K562 (cell line): ENCODE data around the gene OMP. TPM values are rescaled to one million over a fixed set of nuclear protein-coding genes. Genes with fewer than 3 reads are reported as not detected.

Experiments
- HDAC1 ChIP-seq, 2 experiments: fragments of 450-650 bp; IDR thresholded peaks; 2 replicates each; pipeline ENCODE4 v1.6.1; 2016 to 2017; ENCODE audit warnings: inconsistent platforms in 1 of 2, mild to moderate bottlenecking in 1 of 2, moderate library complexity in 1 of 2
- HDAC2 ChIP-seq: fragments of 450-650 bp; IDR thresholded peaks from 2 replicates; pipeline ENCODE4 v1.6.1; 2016; ENCODE audit warnings: mild to moderate bottlenecking
- KLF6 ChIP-seq: fragments of 250-450 bp; sonication (Bioruptor Pico); IDR thresholded peaks from 2 replicates; pipeline ENCODE4 v1.4.0; 2020; ENCODE audit warnings: mild to moderate bottlenecking, moderate library complexity, borderline replicate concordance
- NFYB ChIP-seq: IDR thresholded peaks from 2 replicates; pipeline ENCODE4 v1.6.1; 2011; ENCODE audit warnings: mild to moderate bottlenecking, moderate library complexity; ENCODE audit not compliant: insufficient read length; ENCODE audit errors: extremely low read depth
- NONO ChIP-seq, 2 experiments: fragments of 200-400 bp in 1 of 2; fragments of 450-650 bp in 1 of 2; formaldehyde crosslinking in 1 of 2; IDR thresholded peaks; 2 replicates each; pipeline ENCODE4 v1.6.1; 2017; ENCODE audit warnings: low read depth in 2 of 2, mild to moderate bottlenecking in 2 of 2, moderate library complexity in 2 of 2, low read length in 1 of 2
- PCBP1 ChIP-seq: fragments of 200-400 bp; formaldehyde crosslinking; IDR thresholded peaks from 2 replicates; pipeline ENCODE4 v1.6.1; 2018; ENCODE audit warnings: mild to moderate bottlenecking, low read depth, low read length; ENCODE audit not compliant: poor library complexity, severe bottlenecking
- RAD51 ChIP-seq: fragments of 450-650 bp; IDR thresholded peaks from 2 replicates; pipeline ENCODE4 v1.7.1; 2016; ENCODE audit warnings: low read depth, mild to moderate bottlenecking, borderline replicate concordance
- RCOR1 ChIP-seq, 2 experiments: IDR thresholded peaks; 2 replicates each; pipeline ENCODE4 v1.6.1; 2012; ENCODE audit warnings: low read depth in 2 of 2, low read length in 2 of 2, borderline replicate concordance in 1 of 2, improper control_type of control experiment in 1 of 2
- RFX5 ChIP-seq: IDR thresholded peaks from 2 replicates; pipeline ENCODE4 v1.6.1; 2011; ENCODE audit warnings: low read depth, mild to moderate bottlenecking, improper control_type of control experiment, low read length
- SLC30A9 ChIP-seq: fragments of 250-450 bp; sonication (Bioruptor Pico); IDR thresholded peaks from 2 replicates; pipeline ENCODE4 v1.8.0; 2022; ENCODE audit warnings: mild to moderate bottlenecking, moderate library complexity
- ZKSCAN3 ChIP-seq: fragments of 250-450 bp; sonication (Bioruptor Pico); IDR thresholded peaks from 2 replicates; pipeline ENCODE4 v1.4.0; 2020
- ZNF41 ChIP-seq: fragments of 250-450 bp; sonication (Bioruptor Pico); conservative IDR thresholded peaks from 2 replicates; pipeline ENCODE4 v1.4.0; 2020; ENCODE audit warnings: mild to moderate bottlenecking
- ZNF778 ChIP-seq: fragments of 450-650 bp; formaldehyde crosslinking; IDR thresholded peaks from 2 replicates; pipeline ENCODE4 v1.4.0; 2020; ENCODE audit warnings: mild to moderate bottlenecking, moderate library complexity
- ZZZ3 ChIP-seq: fragments of 450-650 bp; IDR thresholded peaks from 2 replicates; pipeline ENCODE4 v1.6.1; 2016; ENCODE audit warnings: antibody characterized with exemption, mild to moderate bottlenecking, moderate library complexity
- polyA plus RNA-seq, 8 experiments: library from polyadenylated mRNA; depleted of rRNA in 4 of 8; stranded (reverse) in 5 of 8; unstranded in 3 of 8; fragments of >200 nt; fragmentation: Nextera tagmentation in 2 of 8; fragmentation: Illumina TruSeq in 1 of 8; extraction: Ambion mirVana in 2 of 8; extraction: Trizol in 1 of 8; gene quantifications; 2 replicates each; pipeline versions ENCODE4 v1.2.1 to v1.2.3, GENCODE V29; 2011 to 2014; ENCODE audit warnings: inconsistent platforms in 1 of 8, missing spikeins in 1 of 8
- total RNA-seq, 7 experiments: library from RNA; depleted of rRNA in 6 of 7; stranded (reverse); fragments of >200 nt in 6 of 7; fragmentation: Illumina TruSeq in 2 of 7; extraction: Trizol in 2 of 7; gene quantifications; 2 replicates each; pipeline versions ENCODE4 v1.2.1 to v1.2.3, GENCODE V29; 2011 to 2021; ENCODE audit warnings: low replicate concordance in 1 of 7
- TF ChIP-seq, protein P1 (sequence below): fragments of 450-650 bp; IDR thresholded peaks from one replicate; pipeline ENCODE4 v1.6.1; 2018; ENCODE audit warnings: mild to moderate bottlenecking, moderate library complexity; ENCODE audit not compliant: partially characterized antibody
- TF ChIP-seq, protein P2 (sequence below): fragments of 250-450 bp; sonication (Bioruptor Pico); IDR thresholded peaks from 2 replicates; pipeline ENCODE4 v1.4.0; 2020
- TF ChIP-seq, protein P3 (sequence below): fragments of 450-650 bp; IDR thresholded peaks from 2 replicates; pipeline ENCODE4 v1.6.1; 2018; ENCODE audit not compliant: partially characterized antibody
- TF ChIP-seq, protein P4 (sequence below), 2 experiments: fragments of 250-450 bp in 1 of 2; fragments of 450-650 bp in 1 of 2; sonication (Bioruptor Pico) in 1 of 2; IDR thresholded peaks; 2 replicates each; pipeline versions ENCODE4 v1.6.1 to v1.8.0; 2016 to 2021; ENCODE audit warnings: mild to moderate bottlenecking in 2 of 2, moderate library complexity in 2 of 2, missing compliant biosample characterization in 1 of 2, missing genetic modification characterization in 1 of 2
- TF ChIP-seq, protein P5 (sequence below): sonication (generic); formaldehyde crosslinking; IDR thresholded peaks from 2 replicates; pipeline ENCODE4 v1.8.1; 2022; ENCODE audit warnings: missing genetic modification reagents

OMP gene
- total and polyA plus RNA-seq, 9 of the 15 experiments (the other 6 are each of a cell fraction or from before 2014, with no cell fraction given): not detected

DNA sequence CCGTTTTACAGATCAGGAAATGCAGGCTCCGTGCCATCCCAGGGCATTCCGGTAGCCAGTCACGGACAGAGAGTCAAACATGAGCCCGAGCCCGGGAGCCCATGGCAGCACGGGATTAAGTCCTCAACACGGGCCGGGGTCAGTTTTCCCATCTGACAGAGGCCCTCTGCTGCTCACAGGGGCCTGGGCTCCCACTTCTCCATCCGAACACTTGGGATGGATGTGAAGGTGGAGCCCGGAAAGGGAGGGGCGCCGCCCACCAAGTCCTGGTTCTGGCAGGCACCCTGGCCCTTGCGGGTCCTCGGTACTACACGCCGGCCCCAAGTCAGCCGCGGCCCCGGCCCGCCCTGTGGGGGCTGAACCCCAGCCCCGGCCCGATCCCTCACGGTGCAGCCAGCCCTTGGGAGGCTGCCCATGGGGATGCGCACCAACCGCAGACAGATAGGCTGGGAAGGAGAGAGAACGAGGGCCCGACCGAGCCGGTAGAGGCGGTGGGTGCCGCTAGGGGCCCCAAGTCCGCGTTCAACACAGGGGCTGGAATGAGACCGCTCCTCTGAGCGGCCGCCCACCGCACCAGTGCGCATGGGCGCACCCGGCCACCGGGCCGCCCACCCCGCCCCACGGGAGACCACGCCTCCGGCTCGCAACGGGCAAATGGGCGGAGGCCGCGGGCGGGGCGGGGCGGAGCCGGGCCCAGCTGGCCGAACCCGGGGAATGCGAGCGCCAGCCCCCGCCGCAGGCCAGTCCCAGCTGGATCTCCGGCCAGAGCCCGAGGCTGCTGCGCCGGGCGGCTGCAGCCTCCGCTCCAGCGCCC is 36.2 kb upstream of the OMP start, which contains the start of gene CAPN5 (continued):
- TF ChIP-seq, protein P1, sequence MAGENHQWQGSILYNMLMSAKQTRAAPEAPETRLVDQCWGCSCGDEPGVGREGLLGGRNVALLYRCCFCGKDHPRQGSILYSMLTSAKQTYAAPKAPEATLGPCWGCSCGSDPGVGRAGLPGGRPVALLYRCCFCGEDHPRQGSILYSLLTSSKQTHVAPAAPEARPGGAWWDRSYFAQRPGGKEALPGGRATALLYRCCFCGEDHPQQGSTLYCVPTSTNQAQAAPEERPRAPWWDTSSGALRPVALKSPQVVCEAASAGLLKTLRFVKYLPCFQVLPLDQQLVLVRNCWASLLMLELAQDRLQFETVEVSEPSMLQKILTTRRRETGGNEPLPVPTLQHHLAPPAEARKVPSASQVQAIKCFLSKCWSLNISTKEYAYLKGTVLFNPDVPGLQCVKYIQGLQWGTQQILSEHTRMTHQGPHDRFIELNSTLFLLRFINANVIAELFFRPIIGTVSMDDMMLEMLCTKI: no peak
- TF ChIP-seq HDAC1 (IDR thresholded peaks at IDR 0.05) (no peak), ZKSCAN3 (CRISPR knock-in tag) (no peak), ZNF41 (CRISPR knock-in tag) (0 out of 2 replicates have a peak, but pooled peaks have one; percentile 15), KLF6 (no peak), NFYB (no peak), ZNF778 (CRISPR knock-in tag) (no peak), RCOR1 (IDR thresholded peaks at IDR 0.05; ENCODE audit: borderline replicate concordance in 1 of 2, low read depth in 2 of 2, low read length in 2 of 2) (no peak), NONO (IDR thresholded peaks at IDR 0.05; ENCODE audit: low read depth in 2 of 2, low read length in 1 of 2) (0 out of 4 replicates have a peak, but pooled peaks of 1 of the 2 experiments have one; percentile 49), PCBP1 (no peak), SLC30A9 (CRISPR knock-in tag) (no peak), RFX5 (no peak), HDAC2 (no peak), RAD51 (no peak), ZZZ3 (no peak)
- TF ChIP-seq, protein P2, sequence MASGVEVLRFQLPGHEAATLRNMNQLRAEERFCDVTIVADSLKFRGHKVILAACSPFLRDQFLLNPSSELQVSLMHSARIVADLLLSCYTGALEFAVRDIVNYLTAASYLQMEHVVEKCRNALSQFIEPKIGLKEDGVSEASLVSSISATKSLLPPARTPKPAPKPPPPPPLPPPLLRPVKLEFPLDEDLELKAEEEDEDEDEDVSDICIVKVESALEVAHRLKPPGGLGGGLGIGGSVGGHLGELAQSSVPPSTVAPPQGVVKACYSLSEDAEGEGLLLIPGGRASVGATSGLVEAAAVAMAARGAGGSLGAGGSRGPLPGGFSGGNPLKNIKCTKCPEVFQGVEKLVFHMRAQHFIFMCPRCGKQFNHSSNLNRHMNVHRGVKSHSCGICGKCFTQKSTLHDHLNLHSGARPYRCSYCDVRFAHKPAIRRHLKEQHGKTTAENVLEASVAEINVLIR (CRISPR knock-in tag): no peak
- TF ChIP-seq, protein P3, sequence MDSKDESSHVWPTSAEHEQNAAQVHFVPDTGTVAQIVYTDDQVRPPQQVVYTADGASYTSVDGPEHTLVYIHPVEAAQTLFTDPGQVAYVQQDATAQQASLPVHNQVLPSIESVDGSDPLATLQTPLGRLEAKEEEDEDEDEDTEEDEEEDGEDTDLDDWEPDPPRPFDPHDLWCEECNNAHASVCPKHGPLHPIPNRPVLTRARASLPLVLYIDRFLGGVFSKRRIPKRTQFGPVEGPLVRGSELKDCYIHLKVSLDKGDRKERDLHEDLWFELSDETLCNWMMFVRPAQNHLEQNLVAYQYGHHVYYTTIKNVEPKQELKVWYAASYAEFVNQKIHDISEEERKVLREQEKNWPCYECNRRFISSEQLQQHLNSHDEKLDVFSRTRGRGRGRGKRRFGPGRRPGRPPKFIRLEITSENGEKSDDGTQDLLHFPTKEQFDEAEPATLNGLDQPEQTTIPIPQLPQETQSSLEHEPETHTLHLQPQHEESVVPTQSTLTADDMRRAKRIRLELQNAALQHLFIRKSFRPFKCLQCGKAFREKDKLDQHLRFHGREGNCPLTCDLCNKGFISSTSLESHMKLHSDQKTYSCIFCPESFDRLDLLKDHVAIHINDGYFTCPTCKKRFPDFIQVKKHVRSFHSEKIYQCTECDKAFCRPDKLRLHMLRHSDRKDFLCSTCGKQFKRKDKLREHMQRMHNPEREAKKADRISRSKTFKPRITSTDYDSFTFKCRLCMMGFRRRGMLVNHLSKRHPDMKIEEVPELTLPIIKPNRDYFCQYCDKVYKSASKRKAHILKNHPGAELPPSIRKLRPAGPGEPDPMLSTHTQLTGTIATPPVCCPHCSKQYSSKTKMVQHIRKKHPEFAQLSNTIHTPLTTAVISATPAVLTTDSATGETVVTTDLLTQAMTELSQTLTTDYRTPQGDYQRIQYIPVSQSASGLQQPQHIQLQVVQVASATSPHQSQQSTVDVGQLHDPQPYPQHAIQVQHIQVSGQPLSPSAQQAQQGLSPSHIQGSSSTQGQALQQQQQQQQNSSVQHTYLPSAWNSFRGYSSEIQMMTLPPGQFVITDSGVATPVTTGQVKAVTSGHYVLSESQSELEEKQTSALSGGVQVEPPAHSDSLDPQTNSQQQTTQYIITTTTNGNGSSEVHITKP: no peak
- TF ChIP-seq, protein P4, sequence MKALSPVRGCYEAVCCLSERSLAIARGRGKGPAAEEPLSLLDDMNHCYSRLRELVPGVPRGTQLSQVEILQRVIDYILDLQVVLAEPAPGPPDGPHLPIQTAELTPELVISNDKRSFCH (CRISPR knock-in tag; IDR thresholded peaks at IDR 0.05): no peak
- TF ChIP-seq, protein P4 (tag; IDR thresholded peaks at IDR 0.05): no peak
- TF ChIP-seq, protein P5, sequence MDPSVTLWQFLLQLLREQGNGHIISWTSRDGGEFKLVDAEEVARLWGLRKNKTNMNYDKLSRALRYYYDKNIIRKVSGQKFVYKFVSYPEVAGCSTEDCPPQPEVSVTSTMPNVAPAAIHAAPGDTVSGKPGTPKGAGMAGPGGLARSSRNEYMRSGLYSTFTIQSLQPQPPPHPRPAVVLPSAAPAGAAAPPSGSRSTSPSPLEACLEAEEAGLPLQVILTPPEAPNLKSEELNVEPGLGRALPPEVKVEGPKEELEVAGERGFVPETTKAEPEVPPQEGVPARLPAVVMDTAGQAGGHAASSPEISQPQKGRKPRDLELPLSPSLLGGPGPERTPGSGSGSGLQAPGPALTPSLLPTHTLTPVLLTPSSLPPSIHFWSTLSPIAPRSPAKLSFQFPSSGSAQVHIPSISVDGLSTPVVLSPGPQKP (CRISPR knock-in tag): no peak
